HCT116 (cell line): ENCODE results near the gene DENND2A. TPM values are rescaled to one million over a fixed set of nuclear protein-coding genes. Genes with fewer than 3 reads are reported as not detected.

Experiments used
- ATAC-seq: fragments of 200-7000 bp; cut with Tn5 transposase; 2 replicates; pipeline ENCODE4 v1.9.1; 2020; ENCODE audit warnings: mild to moderate bottlenecking, moderate library complexity
- BruUV-seq: library from RNA; stranded (reverse); fragments of 400-500 nt; replicated peaks from 2 replicates; lab custom pipeline; 2021; lab: Mats Ljungman, UMichigan
- CTCF ChIA-PET: fragments of 300-600 bp; sonication (Branson Sonifier 250); formaldehyde crosslinking; loops from one replicate; lab custom pipeline; 2021; ENCODE audit warnings: antibody characterized with exemption; lab: Charles Lee
- POLR2A ChIA-PET: fragments of 300-600, 350-600 bp; sonication (Branson Sonifier 250); formaldehyde crosslinking; loops from one replicate; lab custom pipeline; 2021; ENCODE audit warnings: antibody characterized with exemption; lab: Charles Lee
- RAD21 ChIA-PET, 2 experiments: fragments of 300-600 bp; sonication (Branson Sonifier 250); formaldehyde crosslinking; loops; one replicate each; lab custom pipeline; 2023; ENCODE audit warnings: low total read pairs in 2 of 2; ENCODE audit not compliant: uncharacterized antibody in 2 of 2, unreplicated experiment in 2 of 2, low non-redundant PET in 1 of 2; lab: Charles Lee
- DNase-seq: peaks from one replicate; pipeline ENCODE4 v3.0.0-alpha.2; 2010; ENCODE audit warnings: low read depth, low spot score
- H2AFZ ChIP-seq: fragments of 200-600 bp; shearing (Covaris generic), sonication (generic); 2 replicates; pipeline ENCODE4 v1.6.1; 2017; ENCODE audit warnings: low read depth, mixed run types, mixed read lengths, antibody characterized with exemption, low read length; ENCODE audit not compliant: poor library complexity, severe bottlenecking
- H3K27ac ChIP-seq: 2 replicates; pipeline ENCODE4 v1.5.1; 2012; ENCODE audit warnings: low read depth, low read length
- H3K27me3 ChIP-seq: fragments of 200-600 bp; sonication (generic); 2 replicates; pipeline ENCODE4 v1.6.1; 2016; ENCODE audit warnings: mixed run types, low read length, mixed read lengths; ENCODE audit not compliant: insufficient read depth
- H3K36me3 ChIP-seq, 2 experiments: fragments of 200-500 bp in 1 of 2; fragments of 200-600 bp in 1 of 2; sonication (Bioruptor generic) in 1 of 2; sonication (generic) in 1 of 2; 2 replicates each; pipeline versions ENCODE4 v1.5.1 to v1.6.1; 2014 to 2016; ENCODE audit warnings: low read length in 2 of 2, inconsistent platforms in 1 of 2, mixed read lengths in 1 of 2, mixed run types in 1 of 2; ENCODE audit not compliant: insufficient read depth in 2 of 2, control insufficient read depth in 1 of 2
- H3K4me1 ChIP-seq, 2 experiments: fragments of 200-600 bp in 1 of 2; sonication (generic) in 1 of 2; 2 replicates each; pipeline versions ENCODE4 v1.5.1 to v1.6.1; 2012 to 2017; ENCODE audit warnings: low read length in 2 of 2, inconsistent platforms in 1 of 2, mild to moderate bottlenecking in 1 of 2, mixed read lengths in 1 of 2, mixed run types in 1 of 2, moderate library complexity in 1 of 2; ENCODE audit not compliant: insufficient read depth in 2 of 2, control insufficient read depth in 1 of 2
- H3K4me2 ChIP-seq: fragments of 200-600 bp; sonication (generic); 2 replicates; pipeline ENCODE4 v1.6.1; 2017; ENCODE audit warnings: mixed run types, low read length, mixed read lengths
- H3K4me3 ChIP-seq, 2 experiments: fragments of 200-600 bp in 1 of 2; sonication (generic) in 1 of 2; replicated peaks in 1 of 2; 2 replicates each; pipeline ENCODE4 v1.5.1; 2011 to 2016; ENCODE audit warnings: low read length in 2 of 2, control low read depth in 1 of 2, low read depth in 1 of 2, mild to moderate bottlenecking in 1 of 2, mixed read lengths in 1 of 2, mixed run types in 1 of 2
- H3K79me2 ChIP-seq: fragments of 200-600 bp; sonication (generic); 2 replicates; pipeline ENCODE4 v1.6.1; 2017; ENCODE audit warnings: mild to moderate bottlenecking, mixed run types, low read length, moderate library complexity, mixed read lengths; ENCODE audit not compliant: insufficient read depth
- H3K9ac ChIP-seq: fragments of 200-600 bp; sonication (generic); 2 replicates; pipeline ENCODE4 v1.6.1; 2016; ENCODE audit warnings: low read length, mixed read lengths
- H3K9me2 ChIP-seq: fragments of 200-600 bp; sonication (generic), shearing (Covaris generic); 2 replicates; pipeline ENCODE4 v1.6.1; 2017; ENCODE audit warnings: mixed run types, mild to moderate bottlenecking, moderate library complexity; ENCODE audit not compliant: insufficient read depth
- H3K9me3 ChIP-seq, 2 experiments: fragments of 200-500 bp in 1 of 2; fragments of 200-600 bp in 1 of 2; sonication (Bioruptor generic) in 1 of 2; sonication (generic) in 1 of 2; 2 replicates each; pipeline ENCODE4 v1.6.1; 2014 to 2017; ENCODE audit warnings: low read length in 2 of 2, mixed read lengths in 2 of 2, inconsistent platforms in 1 of 2, low read depth in 1 of 2, mild to moderate bottlenecking in 1 of 2, mixed run types in 1 of 2, moderate library complexity in 1 of 2; ENCODE audit not compliant: control insufficient read depth in 1 of 2, insufficient read depth in 1 of 2
- H4K20me1 ChIP-seq: fragments of 200-600 bp; sonication (generic), shearing (Covaris generic); 2 replicates; pipeline ENCODE4 v1.6.1; 2017; ENCODE audit warnings: mixed run types, mild to moderate bottlenecking, moderate library complexity; ENCODE audit not compliant: insufficient read depth
- EGR1 ChIP-seq: IDR thresholded peaks from 2 replicates; pipeline ENCODE4 v1.6.1; 2012; ENCODE audit warnings: low read depth
- EZH2 ChIP-seq: fragments of 200-600 bp; sonication (generic); IDR thresholded peaks from 2 replicates; pipeline ENCODE4 v1.6.1; 2017; ENCODE audit warnings: antibody characterized with exemption, mixed run types
- EZH2phosphoT487 ChIP-seq: fragments of 200-600 bp; IDR thresholded peaks from 2 replicates; pipeline ENCODE4 v1.6.1; 2018; ENCODE audit warnings: antibody characterized with exemption, borderline replicate concordance
- FOSL1 ChIP-seq: IDR thresholded peaks from 2 replicates; pipeline ENCODE4 v1.6.1; 2012; ENCODE audit warnings: low read depth
- POLR2A ChIP-seq: IDR thresholded peaks from 2 replicates; pipeline ENCODE4 v1.7.0; 2011; ENCODE audit warnings: borderline replicate concordance; ENCODE audit not compliant: insufficient read depth, insufficient read length; ENCODE audit errors: extremely low read depth
- POLR2AphosphoS5 ChIP-seq: IDR thresholded peaks from 2 replicates; pipeline ENCODE4 v1.6.1; 2011; ENCODE audit warnings: mild to moderate bottlenecking, low read depth, low read length, moderate library complexity
- RAD21 ChIP-seq: IDR thresholded peaks from 2 replicates; pipeline ENCODE4 v1.6.1; 2012; ENCODE audit warnings: low read depth, mild to moderate bottlenecking
- SIN3A ChIP-seq: IDR thresholded peaks from 2 replicates; pipeline ENCODE4 v1.6.1; 2012; ENCODE audit warnings: low read depth
- SP1 ChIP-seq: IDR thresholded peaks from 2 replicates; pipeline ENCODE4 v1.6.1; 2012; ENCODE audit warnings: low read depth
- SRF ChIP-seq: IDR thresholded peaks from 2 replicates; pipeline ENCODE4 v1.6.1; 2012; ENCODE audit warnings: low read depth
- TCF7L2 ChIP-seq: IDR thresholded peaks from 2 replicates; pipeline ENCODE4 v1.7.0; 2011; ENCODE audit warnings: borderline replicate concordance, inconsistent platforms; ENCODE audit not compliant: insufficient read depth, insufficient read length; ENCODE audit errors: extremely low read depth
- YY1 ChIP-seq: IDR thresholded peaks from 2 replicates; pipeline ENCODE4 v1.6.1; 2011; ENCODE audit warnings: low read length, low read depth, moderate library complexity, mild to moderate bottlenecking; ENCODE audit not compliant: insufficient replicate concordance; ENCODE audit errors: extremely low read depth
- ZBTB33 ChIP-seq: IDR thresholded peaks from 2 replicates; pipeline ENCODE4 v1.6.1; 2011; ENCODE audit warnings: mild to moderate bottlenecking, low read length, moderate library complexity; ENCODE audit not compliant: insufficient replicate concordance; ENCODE audit errors: extremely low read depth
- intact Hi-C: fragments of 100-400 bp; cut with micrococcal nuclease; formaldehyde crosslinking; loops from 2 replicates; pipeline ENCODE4 v1.10.0; 2022
- total RNA-seq: library from RNA; stranded (reverse); gene quantifications from one replicate; pipeline ENCODE4 v1.2.1, GENCODE V29; 2021; ENCODE audit not compliant: unreplicated experiment
- TF ChIP-seq, protein P1 (sequence below): IDR thresholded peaks from 2 replicates; pipeline ENCODE4 v1.6.1; 2012
- TF ChIP-seq, protein P2 (sequence below): IDR thresholded peaks from 2 replicates; pipeline ENCODE4 v1.6.1; 2012; ENCODE audit warnings: low read depth

DENND2A gene
- total RNA-seq, 1 experiment from 2014 or later: 0.12 TPM

DNA sequence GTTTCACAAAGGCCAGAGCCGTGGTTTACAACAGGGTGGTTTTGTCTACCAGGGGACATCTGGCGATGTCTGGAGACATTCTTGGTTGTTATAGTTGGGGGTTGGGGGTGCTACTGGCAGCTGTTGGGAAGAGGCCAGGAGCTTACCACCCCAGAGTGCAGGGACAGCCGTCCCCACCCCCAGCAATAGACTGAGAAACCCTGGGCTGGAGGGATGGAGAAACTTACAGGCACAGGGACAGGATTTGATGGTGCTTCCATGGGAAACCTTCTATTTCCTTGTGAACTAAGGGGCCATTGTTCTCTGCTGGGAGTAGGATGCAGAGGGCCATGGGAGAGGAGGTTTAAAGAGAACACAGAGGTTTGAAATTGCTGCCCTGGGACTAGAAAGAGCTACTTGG is 43.0 kb upstream of the DENND2A start:
- H3K4me3 ChIP-seq: no peak overlapping the region
- H4K20me1 ChIP-seq: no peaks in the 10 kb centered on the region
- ChIA-PET RAD21 (no interaction called here), POLR2A (no interaction called here)
- no peak for TF ChIP-seq EZH2
- TF ChIP-seq FOSL1: no peak
- no peak for TF ChIP-seq SRF
- TF ChIP-seq SP1: no peak
- TF ChIP-seq, protein P1, sequence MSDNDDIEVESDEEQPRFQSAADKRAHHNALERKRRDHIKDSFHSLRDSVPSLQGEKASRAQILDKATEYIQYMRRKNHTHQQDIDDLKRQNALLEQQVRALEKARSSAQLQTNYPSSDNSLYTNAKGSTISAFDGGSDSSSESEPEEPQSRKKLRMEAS: no peak
- no peak for TF ChIP-seq EZH2phosphoT487
- no peak for TF ChIP-seq ZBTB33
- no peak for TF ChIP-seq POLR2AphosphoS5
- TF ChIP-seq, all 23 proteins: peak for 0
- no peak for ATAC-seq
- peaks cover 0 to 4% of the 10 kb centered on the region in 2 experiments; a peak in 1 of 4 replicates for H3K36me3 ChIP-seq
- H2AFZ ChIP-seq: no peak overlapping the region
- no TSS peak for BruUV-seq
- no peaks in the 10 kb centered on the region for H3K4me1 ChIP-seq
- H3K27ac ChIP-seq: no peak overlapping the region
- DNase-seq: no peak
- CTCF ChIA-PET: no interaction called here
- no peak overlapping the region for H3K9ac ChIP-seq
- intact Hi-C loops: no loop called here
- no peaks in the 10 kb centered on the region for H3K9me2 ChIP-seq
- no peaks in the 10 kb centered on the region for H3K27me3 ChIP-seq
- H3K9me3 ChIP-seq: no peaks in the 10 kb centered on the region
- H3K4me2 ChIP-seq: no peak overlapping the region
- no peaks in the 10 kb centered on the region for H3K79me2 ChIP-seq

- ATAC-seq (no peak), DNase-seq (no peak)
- H3K9ac ChIP-seq: no peak overlapping the region
- no peaks in the 10 kb centered on the region for H3K27me3 ChIP-seq
- no peaks in the 10 kb centered on the region for H4K20me1 ChIP-seq
- ChIA-PET POLR2A (no interaction called here), CTCF (no interaction called here), RAD21 (no interaction called here)
- H3K9me2 ChIP-seq: no peaks in the 10 kb centered on the region
- no peak overlapping the region for H2AFZ ChIP-seq
- H3K4me3 ChIP-seq: no peak overlapping the region
- no peaks in the 10 kb centered on the region for H3K9me3 ChIP-seq
- H3K79me2 ChIP-seq: no peaks in the 10 kb centered on the region
- H3K4me1 ChIP-seq: no peaks in the 10 kb centered on the region
- H3K4me2 ChIP-seq: no peak overlapping the region
- no peak overlapping the region for H3K27ac ChIP-seq
- H3K36me3 ChIP-seq: peaks cover 0 to 4% of the 10 kb centered on the region in 2 experiments; a peak in 1 of 4 replicates
- intact Hi-C loops: no loop called here
- TF ChIP-seq EZH2phosphoT487: no peak
- no peak for TF ChIP-seq TCF7L2
- TF ChIP-seq YY1: no peak
- TF ChIP-seq RAD21: no peak
- TF ChIP-seq, protein P2, sequence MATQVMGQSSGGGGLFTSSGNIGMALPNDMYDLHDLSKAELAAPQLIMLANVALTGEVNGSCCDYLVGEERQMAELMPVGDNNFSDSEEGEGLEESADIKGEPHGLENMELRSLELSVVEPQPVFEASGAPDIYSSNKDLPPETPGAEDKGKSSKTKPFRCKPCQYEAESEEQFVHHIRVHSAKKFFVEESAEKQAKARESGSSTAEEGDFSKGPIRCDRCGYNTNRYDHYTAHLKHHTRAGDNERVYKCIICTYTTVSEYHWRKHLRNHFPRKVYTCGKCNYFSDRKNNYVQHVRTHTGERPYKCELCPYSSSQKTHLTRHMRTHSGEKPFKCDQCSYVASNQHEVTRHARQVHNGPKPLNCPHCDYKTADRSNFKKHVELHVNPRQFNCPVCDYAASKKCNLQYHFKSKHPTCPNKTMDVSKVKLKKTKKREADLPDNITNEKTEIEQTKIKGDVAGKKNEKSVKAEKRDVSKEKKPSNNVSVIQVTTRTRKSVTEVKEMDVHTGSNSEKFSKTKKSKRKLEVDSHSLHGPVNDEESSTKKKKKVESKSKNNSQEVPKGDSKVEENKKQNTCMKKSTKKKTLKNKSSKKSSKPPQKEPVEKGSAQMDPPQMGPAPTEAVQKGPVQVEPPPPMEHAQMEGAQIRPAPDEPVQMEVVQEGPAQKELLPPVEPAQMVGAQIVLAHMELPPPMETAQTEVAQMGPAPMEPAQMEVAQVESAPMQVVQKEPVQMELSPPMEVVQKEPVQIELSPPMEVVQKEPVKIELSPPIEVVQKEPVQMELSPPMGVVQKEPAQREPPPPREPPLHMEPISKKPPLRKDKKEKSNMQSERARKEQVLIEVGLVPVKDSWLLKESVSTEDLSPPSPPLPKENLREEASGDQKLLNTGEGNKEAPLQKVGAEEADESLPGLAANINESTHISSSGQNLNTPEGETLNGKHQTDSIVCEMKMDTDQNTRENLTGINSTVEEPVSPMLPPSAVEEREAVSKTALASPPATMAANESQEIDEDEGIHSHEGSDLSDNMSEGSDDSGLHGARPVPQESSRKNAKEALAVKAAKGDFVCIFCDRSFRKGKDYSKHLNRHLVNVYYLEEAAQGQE: no peak
- no peak for TF ChIP-seq SRF
- no peak for TF ChIP-seq SIN3A
- no peak for TF ChIP-seq POLR2A
- no peak for TF ChIP-seq POLR2AphosphoS5
- TF ChIP-seq EZH2: no peak
- TF ChIP-seq EGR1: no peak
- no TSS peak for BruUV-seq
Measured at GRCh38 chr7:140681766-140682165, 41.2 kb upstream of the DENND2A start.
